Thoracic aorta (tissue), 2 donors: ENCODE data around the gene PHLDA2. TPM values are rescaled to one million over a fixed set of nuclear protein-coding genes. Genes with fewer than 3 reads are reported as not detected.

Experiments
- ATAC-seq: fragments of 150-250 bp; one replicate; pipeline ENCODE4 v1.8.0; 2017; ENCODE audit warnings: low read depth; ENCODE audit not compliant: insufficient number of reproducible peaks, low FRiP score
- DNase-seq: peaks from one replicate; pipeline ENCODE4 v3.0.0-alpha.2; 2020; ENCODE audit warnings: low spot score
- H3K27ac ChIP-seq, 2 donors: fragments of 200-600 bp; sonication (generic); 1 replicate in 1 of 2; 2 replicates in 1 of 2; pipeline ENCODE4 v1.5.1; 2016; ENCODE audit warnings: mild to moderate bottlenecking in 2 of 2, moderate library complexity in 2 of 2
- H3K27me3 ChIP-seq: fragments of 200-600 bp; sonication (generic); replicated peaks from 2 replicates; pipeline ENCODE4 v1.6.0; 2016; ENCODE audit warnings: mild to moderate bottlenecking; ENCODE audit not compliant: insufficient read depth
- H3K36me3 ChIP-seq: fragments of 200-600 bp; sonication (generic); one replicate; pipeline ENCODE4 v1.5.1; 2016
- H3K4me1 ChIP-seq, 2 donors: fragments of 200-600 bp; sonication (generic); 1 replicate in 1 of 2; 2 replicates in 1 of 2; pipeline versions ENCODE4 v1.5.1 to v1.6.0; 2016; ENCODE audit warnings: low read depth in 2 of 2, mild to moderate bottlenecking in 1 of 2; ENCODE audit not compliant: control insufficient read depth in 1 of 2
- H3K4me3 ChIP-seq: fragments of 200-600 bp; sonication (generic); 2 replicates; pipeline ENCODE4 v1.5.1; 2016; ENCODE audit warnings: mild to moderate bottlenecking
- H3K9me3 ChIP-seq: fragments of 200-600 bp; sonication (generic); 2 replicates; pipeline ENCODE4 v1.5.1; 2016
- total RNA-seq, 2 donors: library from RNA; depleted of rRNA; stranded (reverse); fragments of >200 nt; gene quantifications; one replicate each; pipeline versions ENCODE4 v1.1.0 to v1.2.3, GENCODE V29; 2016
- TF ChIP-seq, protein P1 (sequence below): fragments of 200-600 bp; sonication (generic); IDR thresholded peaks from one replicate; pipeline ENCODE4 v1.5.1; 2019; ENCODE audit warnings: antibody characterized with exemption

PHLDA2 gene
- total RNA-seq, 2 donors from 2014 or later = 14.4 to 21.3 TPM

DNA sequence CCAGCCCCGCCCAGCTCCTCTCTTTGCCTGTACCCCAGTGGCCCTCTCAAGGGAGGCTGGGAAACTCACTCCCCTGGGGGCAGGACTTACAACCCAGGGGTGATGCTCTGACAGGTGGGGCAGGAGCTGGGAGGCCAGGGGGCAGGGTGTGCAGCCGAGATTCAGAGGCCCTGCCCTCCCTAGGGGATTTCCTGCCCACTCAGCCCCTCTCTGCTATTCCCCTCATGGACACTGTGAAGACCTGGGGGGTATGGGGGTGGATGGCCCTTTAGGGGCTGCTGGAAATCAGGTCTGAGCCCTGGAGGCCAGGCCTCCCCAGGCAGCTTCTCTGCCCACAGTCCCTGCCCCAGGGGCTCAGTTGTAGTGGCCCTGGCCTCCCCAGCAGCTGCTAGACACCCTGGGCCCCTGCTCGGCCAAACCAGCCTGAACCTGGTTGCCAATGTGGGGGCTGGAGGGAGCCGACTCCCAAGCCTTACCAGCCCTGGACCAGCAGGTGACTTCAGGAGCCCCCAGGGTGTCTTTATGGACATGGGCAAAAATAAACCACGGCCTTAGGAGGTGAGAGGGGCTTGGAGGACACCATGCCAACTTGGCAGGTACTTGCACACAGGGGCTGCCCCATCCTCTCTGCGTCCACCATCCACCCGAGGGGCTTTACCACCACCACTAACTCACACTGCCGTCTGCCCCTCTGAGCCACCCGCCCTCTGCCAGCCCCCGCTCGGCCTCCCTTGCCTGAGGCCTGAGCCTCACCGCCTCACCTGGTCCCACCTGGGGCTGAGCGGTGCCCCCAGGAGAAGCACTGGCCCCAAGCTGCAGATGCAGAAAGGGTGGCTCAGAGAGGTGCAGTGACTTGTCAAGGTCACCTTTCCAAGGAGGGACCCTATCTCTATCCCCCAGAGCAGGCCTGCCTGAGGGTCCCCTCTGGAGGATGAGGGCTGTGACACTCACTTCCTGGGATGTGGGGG lies 2.8 kb upstream of the PHLDA2 start:
- ATAC-seq = no peak
- DNase-seq = no peak
- TF ChIP-seq, protein P1, sequence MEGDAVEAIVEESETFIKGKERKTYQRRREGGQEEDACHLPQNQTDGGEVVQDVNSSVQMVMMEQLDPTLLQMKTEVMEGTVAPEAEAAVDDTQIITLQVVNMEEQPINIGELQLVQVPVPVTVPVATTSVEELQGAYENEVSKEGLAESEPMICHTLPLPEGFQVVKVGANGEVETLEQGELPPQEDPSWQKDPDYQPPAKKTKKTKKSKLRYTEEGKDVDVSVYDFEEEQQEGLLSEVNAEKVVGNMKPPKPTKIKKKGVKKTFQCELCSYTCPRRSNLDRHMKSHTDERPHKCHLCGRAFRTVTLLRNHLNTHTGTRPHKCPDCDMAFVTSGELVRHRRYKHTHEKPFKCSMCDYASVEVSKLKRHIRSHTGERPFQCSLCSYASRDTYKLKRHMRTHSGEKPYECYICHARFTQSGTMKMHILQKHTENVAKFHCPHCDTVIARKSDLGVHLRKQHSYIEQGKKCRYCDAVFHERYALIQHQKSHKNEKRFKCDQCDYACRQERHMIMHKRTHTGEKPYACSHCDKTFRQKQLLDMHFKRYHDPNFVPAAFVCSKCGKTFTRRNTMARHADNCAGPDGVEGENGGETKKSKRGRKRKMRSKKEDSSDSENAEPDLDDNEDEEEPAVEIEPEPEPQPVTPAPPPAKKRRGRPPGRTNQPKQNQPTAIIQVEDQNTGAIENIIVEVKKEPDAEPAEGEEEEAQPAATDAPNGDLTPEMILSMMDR = no peak
- H3K9me3 ChIP-seq = no peaks in the 10 kb centered on the region
- no peak overlapping the region for H3K4me3 ChIP-seq
- no peaks in the 10 kb centered on the region for H3K27me3 ChIP-seq
- no peaks in the 10 kb centered on the region for H3K36me3 ChIP-seq
- peak overlapping the region; percentile 66 to 79 for H3K27ac ChIP-seq
- peaks cover 3 to 40% of the 10 kb centered on the region in 2 donors for H3K4me1 ChIP-seq

DNA sequence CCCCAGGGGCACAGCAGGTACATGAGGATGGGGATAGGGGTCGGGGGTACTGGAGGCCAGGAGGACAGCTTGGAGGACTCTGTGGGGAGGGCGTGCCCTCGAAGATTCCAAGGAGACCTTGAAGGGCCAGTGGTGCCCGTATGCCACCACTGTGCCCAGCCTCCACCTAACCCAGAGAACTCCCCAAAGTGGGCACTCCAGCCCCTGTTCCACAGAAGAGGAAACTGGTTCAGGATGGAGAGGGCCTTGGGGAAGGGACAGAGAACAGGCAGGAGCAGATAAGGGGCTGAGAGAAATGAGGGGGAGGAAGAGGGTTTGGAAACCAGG lies 2.2 kb upstream of the PHLDA2 start:
- DNase-seq (no peak), ATAC-seq (no peak)
- Histone ChIP-seq H3K4me3 (no peak overlapping the region), H3K36me3 (no peaks in the 10 kb centered on the region), H3K27me3 (no peaks in the 10 kb centered on the region), H3K9me3 (no peaks in the 10 kb centered on the region), H3K4me1 (peaks cover 3 to 40% of the 10 kb centered on the region in 2 donors), H3K27ac (no peak overlapping the region)
- TF ChIP-seq, protein P1 = no peak

DNA sequence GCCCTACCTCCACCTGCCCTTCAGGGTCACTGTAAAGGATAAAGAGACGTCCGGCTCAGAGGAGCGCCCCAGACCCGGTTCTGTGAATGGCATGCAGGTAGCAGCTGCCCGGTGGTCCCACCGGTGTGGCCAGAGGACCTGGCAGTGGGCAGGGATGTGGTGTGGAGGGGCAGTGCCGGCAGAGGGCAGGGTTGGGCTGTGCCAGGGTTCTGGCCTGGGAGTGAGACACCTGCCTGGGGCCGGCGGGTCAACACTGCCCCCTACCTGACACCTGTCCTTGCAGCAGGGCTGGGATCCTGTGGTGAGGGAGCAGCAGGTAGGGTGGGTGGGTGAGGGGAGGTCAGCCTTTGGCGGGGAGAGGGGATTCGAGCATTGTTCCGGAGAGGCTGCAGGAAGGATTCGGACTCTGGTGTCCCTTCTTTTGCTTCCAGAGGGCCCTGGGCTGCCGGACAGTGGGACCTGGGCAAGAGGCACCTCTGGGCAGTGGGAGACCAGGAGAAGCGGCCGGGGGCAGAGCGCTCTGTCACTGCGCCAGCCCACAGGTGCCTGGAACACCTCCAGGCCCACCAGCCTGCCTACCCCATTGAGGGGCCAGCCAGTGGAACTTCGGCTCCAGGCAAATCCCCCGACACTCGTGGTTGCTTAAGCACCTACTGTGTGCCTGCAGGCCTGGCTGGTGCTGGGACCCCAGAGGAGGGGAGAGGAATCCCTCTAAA lies 1.6 kb upstream of the PHLDA2 start:
- TF ChIP-seq, protein P1 = peak; percentile 27
- no peaks in the 10 kb centered on the region for H3K27me3 ChIP-seq
- peaks cover 3 to 40% of the 10 kb centered on the region in 2 donors for H3K4me1 ChIP-seq
- no peak for DNase-seq
- peak overlapping the region; percentile 67 to 79 for H3K27ac ChIP-seq
- no peaks in the 10 kb centered on the region for H3K9me3 ChIP-seq
- H3K36me3 ChIP-seq = no peaks in the 10 kb centered on the region
- ATAC-seq = no peak
- peak overlapping the region; percentile 85 for H3K4me3 ChIP-seq

DNA sequence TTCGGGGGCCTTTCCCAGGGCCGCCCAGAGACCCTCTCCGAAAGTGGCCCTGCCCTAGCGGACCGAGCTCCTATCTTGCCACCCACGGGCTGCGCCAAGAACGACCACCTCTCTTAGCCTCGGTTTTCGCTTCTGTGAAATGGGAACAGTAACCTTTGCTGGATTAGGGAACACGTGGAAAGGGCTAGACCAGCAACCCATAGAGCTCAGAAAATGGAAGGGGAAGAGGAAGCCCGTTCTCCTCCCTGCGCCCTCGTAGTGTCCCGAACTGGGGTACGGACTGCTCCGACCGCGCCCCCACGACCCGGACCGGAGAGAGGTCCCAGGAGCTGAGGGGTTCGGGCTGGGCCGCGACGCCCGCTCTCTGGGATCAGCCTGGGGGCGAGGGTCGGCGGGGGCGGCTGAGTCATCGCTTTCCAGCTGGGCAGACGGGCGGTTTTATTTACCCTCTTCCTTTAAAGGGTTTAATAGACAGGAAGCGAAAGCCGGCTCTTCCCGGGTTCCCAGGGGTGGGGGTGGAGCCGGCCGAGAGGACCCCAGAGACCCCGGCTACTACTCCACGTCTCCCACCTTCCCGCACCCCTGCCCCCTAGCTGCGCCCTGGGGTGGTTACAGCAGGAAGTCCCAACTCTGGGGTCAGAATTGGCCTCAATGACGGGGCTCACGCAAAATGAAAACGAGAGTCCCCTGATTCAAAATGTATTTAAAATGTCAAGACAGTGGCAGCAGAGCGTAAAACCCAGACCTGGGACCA lies 907 bp upstream of the PHLDA2 start:
- Histone ChIP-seq H3K27ac (peak overlapping the region; percentile 67 to 79), H3K4me1 (peaks cover 3 to 40% of the 10 kb centered on the region in 2 donors), H3K4me3 (peak overlapping the region; percentile 85), H3K27me3 (no peaks in the 10 kb centered on the region), H3K9me3 (no peaks in the 10 kb centered on the region), H3K36me3 (no peaks in the 10 kb centered on the region)
- ATAC-seq (no peak), DNase-seq (no peak)
- TF ChIP-seq, protein P1 = no peak
